SIG-M5 treated with dmso at 0.1 percent for 504 hours (cell line): ENCODE data around the gene NR1D2.
A peak's percentile ranks its signal among the peaks of the same experiment; 100 is the strongest.
"Not testable (repeated sequence)": the region's sequence is repeated elsewhere in the genome, so short reads cannot be mapped to it uniquely, and the experiment has no call there.

Experiments used
- DNase-seq: peaks from one replicate; lab custom pipeline; 2025; ENCODE audit not compliant: unreplicated experiment; lab: John Stamatoyannopoulos, UW

The NR1D2 gene

DNA sequence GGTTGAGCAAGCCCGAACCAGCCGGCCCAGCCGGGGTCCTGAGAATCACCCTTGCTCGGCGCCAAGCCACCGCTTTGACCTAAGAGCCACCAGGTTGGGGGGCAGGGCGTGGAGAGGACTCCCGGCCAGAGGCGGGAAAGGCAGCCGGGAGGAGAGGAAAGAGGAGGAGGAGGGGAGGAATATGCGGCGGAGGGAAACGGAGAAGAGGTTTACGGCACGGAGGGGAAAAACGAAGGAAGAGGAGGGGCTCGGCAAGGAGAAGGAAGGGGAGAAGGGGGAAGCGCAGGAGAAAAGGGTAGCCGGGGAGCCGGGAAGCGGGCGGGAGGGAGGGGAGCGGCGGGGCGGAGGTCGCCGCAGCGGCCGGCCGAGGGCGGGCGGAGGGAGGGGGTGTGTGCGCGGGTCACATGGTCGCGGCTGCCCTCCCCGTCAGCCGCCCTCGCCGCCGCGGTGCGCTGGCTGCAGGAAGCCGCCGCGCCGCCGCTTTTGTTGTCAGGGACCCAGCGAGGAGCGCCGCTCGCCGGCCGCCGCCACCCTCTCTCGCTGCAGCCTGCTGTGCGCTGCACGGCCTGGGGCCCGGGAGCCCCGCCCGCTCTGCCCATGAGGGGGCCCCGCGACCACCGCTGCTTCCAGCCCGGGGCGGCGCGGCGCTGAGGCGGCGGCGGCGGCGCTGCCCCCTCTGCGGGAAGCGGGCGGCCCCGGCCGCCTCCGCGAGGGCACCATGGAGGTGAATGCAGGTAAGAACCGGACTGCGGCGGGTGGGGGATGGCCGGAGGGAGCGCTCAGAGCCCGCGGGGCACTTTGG lies at the start of gene NR1D2:
Gene NR1D2, plus strand, starts transcription at position 426 of the 802 bp plus-strand sequence. Its CDS starts 293 bp downstream, at position 719.
- peak; percentile 84 for DNase-seq

DNA sequence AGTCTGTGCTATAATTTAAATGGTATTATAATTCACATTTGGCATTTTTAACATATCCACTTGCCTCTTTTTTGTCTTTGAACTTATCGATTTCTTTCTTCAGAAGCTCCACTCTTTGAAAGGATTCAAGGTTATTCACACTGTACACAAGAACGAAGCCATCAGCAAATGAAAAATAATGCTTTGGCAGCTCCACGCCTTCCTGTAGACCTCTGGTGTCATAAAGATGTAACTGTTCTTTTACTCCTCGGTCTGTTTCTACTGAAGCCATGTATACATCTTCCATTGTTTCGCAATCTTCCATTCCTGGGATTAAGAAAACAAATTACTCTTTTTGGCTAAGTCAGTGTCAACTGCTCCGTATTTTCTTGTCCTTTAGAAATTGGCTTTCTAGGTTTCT lies 44.3 kb upstream of the NR1D2 start:
- peak; percentile 46 for DNase-seq

DNA sequence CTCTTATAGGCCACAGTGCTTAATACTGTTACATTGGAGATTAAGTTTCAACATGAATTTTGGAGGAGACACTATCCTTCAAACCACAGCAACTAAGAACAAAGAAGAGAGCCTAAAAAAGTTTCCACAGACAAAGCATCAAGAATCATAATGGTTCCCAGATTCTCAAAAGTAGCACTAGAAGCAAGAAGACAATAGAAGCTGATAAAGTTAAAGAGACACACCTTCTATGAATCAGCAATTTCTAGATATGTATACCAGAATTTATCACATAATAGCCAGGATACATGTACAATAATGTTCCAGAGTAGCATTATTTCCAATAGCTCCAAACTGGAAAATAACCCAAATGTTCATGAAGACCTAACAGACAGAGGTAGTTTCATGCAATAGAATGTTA lies 40.5 kb upstream of the NR1D2 start:
- no peak for DNase-seq

DNA sequence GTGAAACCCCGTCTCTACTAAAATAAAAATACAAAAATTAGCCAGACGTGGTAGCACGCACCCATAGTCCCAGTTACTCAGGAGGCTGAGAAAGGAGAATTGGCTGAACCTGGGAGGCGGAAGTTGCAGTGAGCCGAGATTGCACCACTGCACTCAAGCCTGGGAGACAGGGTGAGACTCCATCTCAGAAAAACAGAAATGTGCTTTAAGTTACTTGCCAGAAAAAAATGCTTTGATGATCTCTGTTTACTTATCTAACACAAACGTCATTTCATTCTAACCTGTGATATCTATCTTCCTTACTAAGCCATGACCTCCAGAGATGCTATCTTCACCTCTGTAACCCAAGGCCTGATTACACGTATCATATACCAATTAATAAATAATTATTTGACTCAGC lies 35.7 kb upstream of the NR1D2 start:
- no peak for DNase-seq

GRCh38 chr3:23911397-23911796 lies 33.7 kb upstream of the NR1D2 start:
- DNase-seq, result no peak

- not testable (repeated sequence) for DNase-seq
Observed at GRCh38 chr3:23912335-23912734, 32.8 kb upstream of the NR1D2 start.

DNA sequence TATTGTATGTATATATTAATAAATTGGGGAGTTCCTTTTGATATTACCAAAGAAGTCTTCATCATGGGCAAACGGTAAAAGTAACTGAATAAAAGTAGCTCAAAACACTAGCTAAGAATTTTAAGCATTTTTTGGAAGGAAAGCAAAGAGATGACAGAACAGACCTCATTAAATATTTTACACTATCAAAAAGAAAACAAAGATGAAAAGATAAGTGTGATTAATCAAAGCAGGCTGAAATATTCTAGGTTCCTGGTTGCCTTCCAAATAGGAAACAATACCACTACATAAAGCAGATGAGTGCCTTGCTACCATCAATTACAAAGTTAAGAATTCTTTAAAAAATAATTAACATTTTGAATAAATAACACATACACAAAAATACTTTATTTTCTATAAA lies 31.9 kb upstream of the NR1D2 start:
- DNase-seq, result no peak

DNA sequence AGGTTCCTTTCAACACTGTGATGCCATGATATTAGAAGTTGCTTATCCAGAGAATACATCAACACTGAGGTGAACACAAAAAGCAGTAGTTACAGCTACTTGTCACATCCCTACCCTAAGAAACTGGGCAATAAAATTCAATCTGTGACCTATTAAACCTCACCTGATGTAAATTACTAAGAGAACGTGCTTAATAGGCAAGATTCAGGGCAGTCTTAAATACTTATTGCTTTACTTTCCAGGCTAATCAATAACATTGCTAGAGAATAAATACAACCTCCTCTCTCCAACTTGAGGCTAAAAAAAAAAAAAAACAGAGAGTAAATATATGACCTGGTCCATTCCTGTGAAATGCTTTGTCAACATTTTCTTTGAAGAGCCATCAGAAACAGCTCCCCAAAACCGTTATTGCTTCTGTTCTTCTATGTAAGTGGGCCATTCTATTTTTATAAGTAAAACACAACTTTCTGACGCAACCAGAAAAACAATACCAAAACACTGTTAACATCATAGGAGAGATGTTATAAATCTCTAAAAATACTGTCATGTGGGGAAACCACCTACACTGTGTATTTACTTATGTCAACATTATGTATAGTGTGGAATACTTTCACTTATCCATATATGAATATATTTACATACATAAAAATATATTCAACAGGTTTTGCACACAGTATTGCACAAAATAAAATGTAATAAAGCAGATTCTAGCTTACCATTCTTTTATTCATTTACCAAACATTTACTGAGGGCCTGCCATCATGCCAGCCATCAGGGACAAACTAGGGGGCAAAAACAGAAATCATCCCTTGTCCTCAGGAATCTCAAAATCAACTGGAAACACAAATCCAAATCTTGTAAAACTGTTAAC lies 31.0 kb upstream of the NR1D2 start:
- no peak for DNase-seq

GRCh38 chr3:23915537-23916108 lies 29.5 kb upstream of the NR1D2 start:
- peak; percentile 27 for DNase-seq

DNA sequence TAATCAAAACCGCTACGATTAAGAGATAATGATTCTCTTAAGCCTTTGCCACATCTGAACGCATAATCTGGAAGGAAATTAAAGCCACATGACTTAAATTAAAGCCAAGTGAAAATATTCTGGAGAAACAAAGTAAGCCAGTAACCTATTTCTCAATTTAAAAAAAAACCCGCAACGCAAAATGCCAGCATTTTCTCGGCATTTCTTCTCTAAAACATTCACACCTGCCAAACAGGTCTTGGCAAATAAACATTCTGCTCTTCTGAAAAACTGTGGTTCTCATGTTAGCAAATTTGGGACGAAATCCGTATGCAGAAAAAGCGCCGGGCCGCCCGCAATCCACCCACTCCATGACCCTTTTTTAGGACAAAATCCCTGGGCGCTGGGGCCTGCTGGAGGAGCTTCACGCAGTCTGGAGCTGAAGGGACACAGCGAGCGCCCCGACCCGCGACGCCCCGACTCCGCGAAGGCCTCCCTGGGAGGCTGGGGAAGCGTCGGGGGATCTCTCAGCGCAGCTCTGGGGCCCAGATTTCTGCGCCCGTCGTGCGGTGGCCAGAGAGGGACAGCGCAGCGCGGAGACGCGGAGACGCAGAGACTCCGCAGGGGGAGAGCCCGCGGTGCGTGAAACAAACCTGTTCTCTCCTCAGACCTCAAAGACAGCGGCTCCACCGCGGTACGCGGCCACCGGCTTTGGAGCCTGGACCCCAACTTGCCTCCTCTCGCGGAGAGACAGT lies 28.8 kb upstream of the NR1D2 start:
- DNase-seq, result no peak

- DNase-seq, result peak; percentile 97
Observed at GRCh38 chr3:23916886-23917678, 28.0 kb upstream of the NR1D2 start, which contains the start of the genes NKIRAS1 and RPL15. TSS of gene NKIRAS1 (minus strand) at chr3:23916990. CDS start at chr3:23910904, 6,086 bp downstream. TSS of gene RPL15 (plus strand) at chr3:23917132. CDS start at chr3:23917860, 728 bp downstream.

DNA sequence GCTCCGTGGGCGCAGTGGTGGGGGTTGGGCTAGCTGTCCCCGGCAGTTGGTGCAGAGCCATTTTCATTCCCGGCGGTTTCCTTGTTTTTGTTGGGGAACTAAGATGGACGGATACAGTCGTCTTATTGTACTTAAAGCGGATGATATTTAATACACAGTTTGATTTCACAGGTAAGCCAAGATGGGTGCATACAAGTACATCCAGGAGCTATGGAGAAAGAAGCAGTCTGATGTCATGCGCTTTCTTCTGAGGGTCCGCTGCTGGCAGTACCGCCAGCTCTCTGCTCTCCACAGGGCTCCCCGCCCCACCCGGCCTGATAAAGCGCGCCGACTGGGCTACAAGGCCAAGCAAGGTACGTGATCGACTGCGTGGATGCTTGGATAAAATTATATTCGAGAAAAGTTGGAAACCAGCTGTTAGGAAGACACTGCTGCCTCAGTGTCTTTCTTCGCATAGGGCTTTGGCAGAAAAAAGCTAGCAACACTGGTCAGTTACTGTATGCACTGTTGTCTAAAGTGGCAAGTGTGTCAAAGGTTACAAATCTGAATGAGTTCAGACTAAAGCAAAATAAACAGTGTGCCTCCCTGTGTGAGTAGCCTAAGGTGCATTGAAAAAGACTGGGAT lies 27.3 kb upstream of the NR1D2 start:
- DNase-seq, result peak; percentile 77

DNA sequence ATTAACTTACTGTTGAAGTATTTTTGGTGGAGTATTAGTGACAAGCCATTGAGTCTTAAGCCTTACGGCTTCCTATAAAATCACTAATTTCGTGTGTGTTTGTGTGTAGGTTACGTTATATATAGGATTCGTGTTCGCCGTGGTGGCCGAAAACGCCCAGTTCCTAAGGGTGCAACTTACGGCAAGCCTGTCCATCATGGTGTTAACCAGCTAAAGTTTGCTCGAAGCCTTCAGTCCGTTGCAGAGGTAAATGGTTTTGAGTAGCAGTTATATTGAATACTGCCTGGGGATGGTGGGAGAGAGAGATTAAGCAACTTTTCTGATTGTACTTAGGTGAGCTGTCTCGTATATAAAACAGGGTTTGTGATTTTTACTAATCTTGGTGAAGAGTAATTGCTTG lies 26.8 kb upstream of the NR1D2 start:
- DNase-seq, result not testable (repeated sequence)

GRCh38 chr3:23919628-23920027 lies 25.5 kb upstream of the NR1D2 start:
- peak; percentile 31 for DNase-seq

DNA sequence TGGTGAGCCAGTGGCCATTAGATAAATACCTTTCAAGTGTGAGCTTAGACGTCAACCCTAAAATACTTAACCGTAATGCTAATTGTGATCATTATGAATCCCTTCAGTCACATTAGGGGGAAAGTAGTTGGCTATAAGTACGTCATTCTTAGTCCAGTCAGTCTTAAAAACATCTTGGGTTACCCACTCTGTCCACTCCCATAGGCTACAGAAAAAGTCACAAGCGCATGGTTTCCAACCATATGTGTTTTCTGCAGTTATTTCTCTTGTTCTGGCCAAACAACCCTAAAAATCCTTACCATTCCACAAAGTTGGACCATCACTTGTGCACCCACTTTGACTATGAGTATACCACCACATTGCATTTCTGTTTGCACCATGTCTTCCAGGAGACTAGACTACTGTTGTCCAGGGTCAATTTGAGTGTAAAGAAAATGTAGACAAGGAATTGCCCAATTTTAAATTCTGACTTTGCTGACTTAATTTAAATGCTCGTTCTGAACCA lies 24.9 kb upstream of the NR1D2 start:
- no peak for DNase-seq

DNA sequence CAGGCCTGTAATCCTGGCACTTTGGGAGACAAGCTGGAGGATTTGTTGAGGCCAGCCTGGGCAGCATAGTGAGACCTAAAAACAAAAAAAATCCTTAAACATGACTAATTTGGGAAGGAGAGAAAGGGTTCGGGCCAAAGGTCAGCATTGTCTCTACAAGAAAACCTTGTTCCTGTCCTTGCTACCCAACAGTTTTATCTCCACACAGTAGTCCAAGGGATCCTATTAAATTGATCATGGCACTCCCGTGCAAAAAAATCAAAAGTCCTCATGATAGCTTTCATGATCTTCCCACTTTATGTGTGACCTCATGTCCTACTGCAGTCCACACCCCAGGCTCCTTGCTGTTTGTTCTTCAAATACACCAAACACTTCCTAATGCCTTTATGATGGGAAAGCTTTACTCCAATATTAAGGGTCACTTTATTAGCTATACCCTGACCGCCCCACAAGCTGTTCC lies 24.0 kb upstream of the NR1D2 start:
- DNase-seq, result no peak

DNA sequence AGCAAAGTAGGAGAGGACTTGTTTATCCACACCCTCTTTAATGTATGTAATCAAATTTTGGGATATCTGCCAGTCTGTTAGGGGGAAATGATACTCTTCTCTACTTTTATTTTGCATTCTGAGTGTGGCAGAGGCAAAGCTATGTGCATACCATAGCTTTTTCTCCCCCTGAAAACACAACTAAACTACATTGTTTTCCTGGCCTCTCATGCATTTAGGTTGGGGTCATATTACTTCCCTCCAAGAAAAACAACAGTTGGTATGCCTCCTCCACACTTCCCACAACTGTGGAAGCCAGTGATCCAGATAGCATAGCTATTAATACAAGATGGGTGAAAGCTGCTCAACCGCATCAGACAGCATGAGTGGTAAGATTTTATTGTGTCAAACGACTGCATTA lies 21.3 kb upstream of the NR1D2 start:
- DNase-seq, result no peak

DNA sequence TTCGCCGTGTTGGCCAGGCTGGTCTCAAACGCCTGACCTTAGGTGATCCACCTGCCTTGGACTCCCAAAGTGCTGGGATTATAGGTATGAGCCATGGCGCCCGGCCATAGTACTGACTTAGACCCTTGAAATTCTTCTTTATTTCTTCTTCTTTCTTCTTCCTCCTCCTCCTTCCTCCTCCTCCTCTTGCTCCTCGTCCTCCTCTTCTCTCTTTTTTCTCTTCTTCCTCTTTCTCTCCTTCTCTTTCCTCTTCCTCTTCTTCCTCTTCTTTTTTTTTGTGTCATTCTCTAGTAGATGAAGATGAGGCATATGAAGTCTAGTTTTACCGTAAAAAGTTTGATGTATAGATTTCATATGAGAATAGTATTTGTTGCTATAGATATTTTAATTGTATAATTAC lies 18.8 kb upstream of the NR1D2 start:
- DNase-seq, result no peak

DNA sequence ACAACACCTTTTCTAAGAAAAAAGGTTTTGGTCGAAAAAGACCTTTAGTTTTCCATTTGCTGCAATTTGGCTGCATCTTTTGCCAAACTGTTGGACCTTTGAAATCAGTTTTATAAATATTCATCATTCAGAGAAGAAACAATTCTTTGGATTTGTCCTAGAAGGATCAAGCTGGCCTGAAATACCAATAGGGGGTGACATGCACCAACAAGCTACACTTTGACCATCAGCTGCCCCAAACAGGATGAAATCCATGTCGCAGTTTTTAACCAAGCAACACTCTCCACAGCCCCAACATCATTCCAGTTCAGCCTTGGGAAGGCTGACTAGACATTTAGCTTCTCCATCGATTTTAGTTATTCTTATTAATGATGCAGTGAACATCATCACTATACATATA lies 18.4 kb upstream of the NR1D2 start:
- no peak for DNase-seq
